Dedifferentiated amniotic fluid mesenchymal stem cell (primary cell): ENCODE measurements around the gene GGN.
"Not testable (repeated sequence)": the region's sequence is repeated elsewhere in the genome, so short reads cannot be mapped to it uniquely, and the experiment has no call there.

ENCODE experiments used
- DNase-seq: peaks from one replicate; pipeline ENCODE4 v3.0.0-alpha.2; 2016; ENCODE audit errors: extremely low spot score

The GGN gene

GRCh38 chr19:38387550-38388348 lies at the start of gene GGN:
Gene GGN (minus strand): TSS chr19:38388034. CDS start chr19:38387261, 773 bp downstream.
- peak; percentile 74 for DNase-seq

GRCh38 chr19:38437295-38437694 lies 49.5 kb upstream of the GGN start:
- DNase-seq: no peak

GRCh38 chr19:38434549-38435051 lies 46.8 kb upstream of the GGN start:
- no peak for DNase-seq

- no peak for DNase-seq
These were observed 45.5 kb upstream of the GGN start, which contains the start of gene RYR1 for GRCh38 chr19:38433268-38433733. Gene RYR1 (plus strand): TSS chr19:38433691. CDS start chr19:38433830, 139 bp downstream.

GRCh38 chr19:38430931-38431330 lies 43.1 kb upstream of the GGN start:
- DNase-seq: no peak

- no peak for DNase-seq
These were observed 42.0 kb upstream of the GGN start for GRCh38 chr19:38429811-38430156.

- DNase-seq: no peak
These were observed 41.4 kb upstream of the GGN start for GRCh38 chr19:38429055-38429810.

- DNase-seq: not testable (repeated sequence)
These were observed 39.3 kb upstream of the GGN start for GRCh38 chr19:38427035-38427677.

- DNase-seq: no peak
These were observed 38.1 kb upstream of the GGN start, which contains the start of gene RASGRP4 for GRCh38 chr19:38425810-38426466. Gene RASGRP4 (minus strand): TSS chr19:38426219. CDS start chr19:38426091, 128 bp downstream.

GRCh38 chr19:38425222-38425809 lies 37.5 kb upstream of the GGN start:
- no peak for DNase-seq

- no peak for DNase-seq
These were observed 36.4 kb upstream of the GGN start for GRCh38 chr19:38424272-38424671.

- no peak for DNase-seq
These were observed 34.6 kb upstream of the GGN start for GRCh38 chr19:38422438-38422837.

GRCh38 chr19:38421856-38422255 lies 34.0 kb upstream of the GGN start:
- DNase-seq: no peak

GRCh38 chr19:38420935-38421334 lies 33.1 kb upstream of the GGN start:
- no peak for DNase-seq

GRCh38 chr19:38417544-38418506 lies 30.0 kb upstream of the GGN start:
- DNase-seq: no peak

- DNase-seq: no peak
These were observed 29.3 kb upstream of the GGN start for GRCh38 chr19:38417146-38417543.

GRCh38 chr19:38413416-38413815 lies 25.6 kb upstream of the GGN start:
- DNase-seq: no peak

- DNase-seq: no peak
These were observed 25.1 kb upstream of the GGN start for GRCh38 chr19:38412961-38413360.

GRCh38 chr19:38412491-38412890 lies 24.7 kb upstream of the GGN start:
- DNase-seq: no peak

GRCh38 chr19:38411898-38412297 lies 24.1 kb upstream of the GGN start:
- DNase-seq: not testable (repeated sequence)
